Measurements from ENCODE around the gene STX3. TPM values are rescaled to one million over a fixed set of nuclear protein-coding genes. Genes with fewer than 3 reads are reported as not detected.

STX3 gene
- total and polyA plus RNA-seq, 2 of the 13 experiments (the other 11 are each of a cell fraction or from before 2014, with no cell fraction given), result 16.5 to 24.0 TPM

- WGBS (ENCODE audit: low lambda C conversion rate), result 79% methylated on average over 2 of the region's 2 CpGs
- BruUV-seq (replicated peaks), result no TSS peak
- H3K4me3 ChIP-seq (replicated peaks in 1 of 3; ENCODE audit: insufficient read depth in 1 of 3, low read depth in 2 of 3, low read length in 3 of 3), result no peak overlapping the region
- peaks cover 6 to 12% of the 10 kb centered on the region in 2 experiments for H3K36me3 ChIP-seq (replicated peaks in 1 of 2; ENCODE audit: control insufficient read depth in 1 of 2, insufficient read depth in 2 of 2, low read length in 2 of 2)
- no peaks in the 10 kb centered on the region for H3K79me2 ChIP-seq (ENCODE audit: insufficient read depth, low read length)
- TF ChIP-seq LCORL (IDR thresholded peaks at IDR 0.05) (peak; percentile 79), LCORL (CRISPR knock-in tag; IDR thresholded peaks at IDR 0.05) (no peak), MXD3 (CRISPR knock-in tag; IDR thresholded peaks at IDR 0.05) (no peak), XBP1 (CRISPR knock-in tag; IDR thresholded peaks at IDR 0.05) (no peak), ZNF556 (CRISPR knock-in tag; IDR thresholded peaks at IDR 0.05; ENCODE audit: borderline replicate concordance) (no peak), KDM6A (CRISPR knock-in tag; IDR thresholded peaks at IDR 0.05; ENCODE audit: low read depth) (no peak)
- ATAC-seq (no peak), FAIRE-seq (no peak), DNase-seq (ENCODE audit: low spot score) (no peak)
- no peaks in the 10 kb centered on the region for H4K20me1 ChIP-seq (ENCODE audit: insufficient read depth, low read length)
- H3K27me3 ChIP-seq (ENCODE audit: control insufficient read depth in 1 of 2, insufficient read depth in 2 of 2, low read length in 2 of 2), result no peaks in the 10 kb centered on the region
- in situ Hi-C loops (cut with HindIII; ENCODE audit: extremely low pct_ligation_motif_present, low pct_unique_long_range_greater_than_20kb) (loop anchor here (5.0 to 10.0 kb wide), 2 partner anchors 44 to 126 kb away; partner anchors contain the start of gene STX3), intact Hi-C loops (cut with micrococcal nuclease; ENCODE audit: unreplicated experiment) (loop anchor here (5.0 to 10.0 kb wide), 2 partner anchors 136 to 249 kb away; partner anchors contain the start of gene PATL1)
- CTCF ChIA-PET (ENCODE audit: low intra/inter-chr PET ratio, low total read pairs), result interaction anchor here (2.8 kb wide), 1 partner anchor 47 kb away, joined by 44 read pairs; the partner anchor contains the start of gene STX3
- no peak overlapping the region for H3K9ac ChIP-seq (ENCODE audit: insufficient read depth, low read depth, low read length)
- no peak overlapping the region for H3K4me2 ChIP-seq (ENCODE audit: low read depth, low read length)
- no peaks in the 10 kb centered on the region for H3K4me1 ChIP-seq (ENCODE audit: insufficient read depth, low read length)
- H2AFZ ChIP-seq (ENCODE audit: low read length), result no peak overlapping the region
- POLR2A ChIA-PET, result interaction anchor here (1.8 kb wide), 1 partner anchor 46 kb away, joined by 4 read pairs; the partner anchor contains the start of gene STX3
- H3K9me3 ChIP-seq (ENCODE audit: low read length), result no peaks in the 10 kb centered on the region
- H3K27ac ChIP-seq (ENCODE audit: extremely low read length, insufficient read depth, low read length), result no peak overlapping the region
Measured at GRCh38 chr11:59801160-59801706, 46.1 kb downstream of the STX3 start.

- no peaks in the 10 kb centered on the region for H3K9me3 ChIP-seq (ENCODE audit: low read length)
- FAIRE-seq, result no peak
- no peak overlapping the region for H3K4me3 ChIP-seq (replicated peaks in 1 of 3; ENCODE audit: insufficient read depth in 1 of 3, low read depth in 2 of 3, low read length in 3 of 3)
- no peaks in the 10 kb centered on the region for H3K79me2 ChIP-seq (ENCODE audit: insufficient read depth, low read length)
- no peak overlapping the region for H3K9ac ChIP-seq (ENCODE audit: insufficient read depth, low read depth, low read length)
- H3K27ac ChIP-seq (ENCODE audit: extremely low read length, insufficient read depth, low read length), result no peak overlapping the region
- peaks cover 5% of the 10 kb centered on the region for H3K4me1 ChIP-seq (ENCODE audit: insufficient read depth, low read length)
- peak; percentile 52 for ATAC-seq
- DNase-seq (ENCODE audit: low spot score), result no peak
- H3K27me3 ChIP-seq (ENCODE audit: control insufficient read depth in 1 of 2, insufficient read depth in 2 of 2, low read length in 2 of 2), result no peaks in the 10 kb centered on the region
- no peak overlapping the region for H2AFZ ChIP-seq (ENCODE audit: low read length)
- H4K20me1 ChIP-seq (ENCODE audit: insufficient read depth, low read length), result no peaks in the 10 kb centered on the region
- CTCF ChIA-PET (ENCODE audit: low intra/inter-chr PET ratio, low total read pairs), result interaction anchor here (2.8 kb wide), 1 partner anchor 48 kb away, joined by 44 read pairs; the partner anchor contains the start of gene STX3
- H3K4me2 ChIP-seq (ENCODE audit: low read depth, low read length), result no peak overlapping the region
- intact Hi-C loops (cut with micrococcal nuclease; ENCODE audit: unreplicated experiment) (loop anchor here (1.0 to 10.0 kb wide), 3 partner anchors 48 to 250 kb away; partner anchors contain the start of gene PATL1), in situ Hi-C loops (cut with HindIII; ENCODE audit: extremely low pct_ligation_motif_present, low pct_unique_long_range_greater_than_20kb) (loop anchor here (5.0 to 10.0 kb wide), 2 partner anchors 45 to 127 kb away; partner anchors contain the start of gene STX3)
- H3K36me3 ChIP-seq (replicated peaks in 1 of 2; ENCODE audit: control insufficient read depth in 1 of 2, insufficient read depth in 2 of 2, low read length in 2 of 2), result peaks cover 8 to 21% of the 10 kb centered on the region in 2 experiments
- BruUV-seq (replicated peaks), result no TSS peak
- WGBS (ENCODE audit: low lambda C conversion rate), result 84% methylated on average over 5 of the region's 5 CpGs
- POLR2A ChIA-PET, result interaction anchor here (1.8 kb wide), 1 partner anchor 47 kb away, joined by 4 read pairs; the partner anchor contains the start of gene STX3
- no peak for TF ChIP-seq ZNF430 (CRISPR knock-in tag; IDR thresholded peaks at IDR 0.05)
- no peak for TF ChIP-seq HDAC6 (IDR thresholded peaks at IDR 0.05; ENCODE audit: low read depth, low read length)
- TF ChIP-seq ZNF367 (CRISPR knock-in tag; IDR thresholded peaks at IDR 0.05; ENCODE audit: borderline replicate concordance), result no peak
- TF ChIP-seq SAFB2 (CRISPR knock-in tag; IDR thresholded peaks at IDR 0.05; ENCODE audit: borderline replicate concordance, low read depth), result no peak
- no peak for TF ChIP-seq ZNF570 (CRISPR knock-in tag; IDR thresholded peaks at IDR 0.05; ENCODE audit: borderline replicate concordance)
- no peak for TF ChIP-seq SKIL (CRISPR knock-in tag; IDR thresholded peaks at IDR 0.05; ENCODE audit: borderline replicate concordance)
- no peak for TF ChIP-seq NCOR1 (IDR thresholded peaks at IDR 0.05; ENCODE audit: borderline replicate concordance, low read length)
- TF ChIP-seq TARDBP (CRISPR knock-in tag; IDR thresholded peaks at IDR 0.05), result 0 out of 2 replicates have a peak, but pooled peaks have one; percentile 39
- no peak for TF ChIP-seq RAD21 (CRISPR knock-in tag; IDR thresholded peaks at IDR 0.05)
- no peak for TF ChIP-seq ZNF614 (CRISPR knock-in tag; IDR thresholded peaks at IDR 0.05; ENCODE audit: borderline replicate concordance)
Measured at GRCh38 chr11:59801981-59802638, 46.9 kb downstream of the STX3 start.
